HEK293 (cell line): ENCODE measurements around the gene SDC1.
A peak's percentile ranks its signal among the peaks of the same experiment; 100 is the strongest.

Source experiments
- FEZF1 ChIP-seq: fragments of 450-650 bp; formaldehyde crosslinking; IDR thresholded peaks from 2 replicates; pipeline ENCODE4 v1.5.1; 2016; ENCODE audit warnings: missing biosample characterization, missing genetic modification characterization
- GLI4 ChIP-seq: fragments of 450-650 bp; formaldehyde crosslinking; IDR thresholded peaks from 2 replicates; pipeline ENCODE4 v1.5.1; 2016; ENCODE audit warnings: missing biosample characterization, missing genetic modification characterization
- HOXA7 ChIP-seq: sonication (generic); formaldehyde crosslinking; IDR thresholded peaks from 2 replicates; pipeline ENCODE4 v1.8.1; 2022; ENCODE audit warnings: missing genetic modification reagents, borderline replicate concordance
- HOXD13 ChIP-seq: sonication (generic); formaldehyde crosslinking; IDR thresholded peaks from 2 replicates; pipeline ENCODE4 v1.8.0; 2022; ENCODE audit warnings: missing genetic modification reagents, borderline replicate concordance
- KLF9 ChIP-seq: fragments of 450-650 bp; formaldehyde crosslinking; IDR thresholded peaks from 2 replicates; pipeline ENCODE4 v1.5.1; 2016; ENCODE audit warnings: missing biosample characterization, missing genetic modification characterization, low read depth
- SALL2 ChIP-seq: fragments of 450-650 bp; formaldehyde crosslinking; IDR thresholded peaks from 2 replicates; pipeline ENCODE4 v1.5.0; 2017; ENCODE audit warnings: missing biosample characterization, mild to moderate bottlenecking, missing genetic modification characterization, borderline replicate concordance
- SP3 ChIP-seq: fragments of 450-650 bp; formaldehyde crosslinking; IDR thresholded peaks from 2 replicates; pipeline ENCODE4 v1.5.1; 2016; ENCODE audit warnings: missing biosample characterization, missing genetic modification characterization
- YY1 ChIP-seq: fragments of 450-650 bp; formaldehyde crosslinking; IDR thresholded peaks from 2 replicates; pipeline ENCODE4 v1.5.1; 2018; ENCODE audit warnings: missing biosample characterization, missing genetic modification characterization
- ZIC2 ChIP-seq: fragments of 450-650 bp; formaldehyde crosslinking; IDR thresholded peaks from 2 replicates; pipeline ENCODE4 v1.5.1; 2016; ENCODE audit warnings: missing biosample characterization, missing genetic modification characterization
- ZNF133 ChIP-seq: fragments of 450-650 bp; formaldehyde crosslinking; IDR thresholded peaks from 2 replicates; pipeline ENCODE4 v1.5.1; 2016; ENCODE audit warnings: missing biosample characterization, missing genetic modification characterization
- ZNF169 ChIP-seq: fragments of 450-650 bp; formaldehyde crosslinking; IDR thresholded peaks from 2 replicates; pipeline ENCODE4 v1.5.1; 2016; ENCODE audit warnings: missing biosample characterization, missing genetic modification characterization
- ZNF223 ChIP-seq: fragments of 450-650 bp; formaldehyde crosslinking; IDR thresholded peaks from 2 replicates; pipeline ENCODE4 v1.5.1; 2016; ENCODE audit warnings: missing biosample characterization, missing genetic modification characterization
- ZNF350 ChIP-seq: fragments of 450-650 bp; formaldehyde crosslinking; IDR thresholded peaks from 2 replicates; pipeline ENCODE4 v1.5.0; 2017; ENCODE audit warnings: missing biosample characterization, mild to moderate bottlenecking, missing genetic modification characterization
- ZNF37A ChIP-seq: fragments of 450-650 bp; IDR thresholded peaks from 2 replicates; pipeline ENCODE4 v1.5.1; 2018; ENCODE audit warnings: missing biosample characterization, missing genetic modification characterization
- ZNF391 ChIP-seq: fragments of 450-650 bp; formaldehyde crosslinking; IDR thresholded peaks from 2 replicates; pipeline ENCODE4 v1.5.1; 2016; ENCODE audit warnings: low read depth, missing biosample characterization, missing genetic modification characterization, borderline replicate concordance
- ZNF501 ChIP-seq: fragments of 450-650 bp; formaldehyde crosslinking; IDR thresholded peaks from 2 replicates; pipeline ENCODE4 v1.5.1; 2016; ENCODE audit warnings: missing biosample characterization, missing genetic modification characterization
- ZNF560 ChIP-seq: fragments of 450-650 bp; formaldehyde crosslinking; IDR thresholded peaks from 2 replicates; pipeline ENCODE4 v1.5.1; 2017; ENCODE audit warnings: missing biosample characterization, missing genetic modification characterization, borderline replicate concordance
- ZNF596 ChIP-seq: fragments of 450-650 bp; IDR thresholded peaks from 2 replicates; pipeline ENCODE4 v1.5.0; 2018; ENCODE audit warnings: missing biosample characterization, mild to moderate bottlenecking, missing genetic modification characterization, moderate library complexity
- ZNF624 ChIP-seq: fragments of 450-650 bp; formaldehyde crosslinking; IDR thresholded peaks from 2 replicates; pipeline ENCODE4 v1.5.1; 2017; ENCODE audit warnings: missing biosample characterization, missing genetic modification characterization
- ZNF626 ChIP-seq: fragments of 450-650 bp; sonication (Bioruptor Pico); formaldehyde crosslinking; IDR thresholded peaks from 2 replicates; pipeline ENCODE4 v1.5.1; 2018; ENCODE audit warnings: missing biosample characterization, missing genetic modification characterization, inconsistent platforms
- ZNF629 ChIP-seq: fragments of 450-650 bp; formaldehyde crosslinking; IDR thresholded peaks from 2 replicates; pipeline ENCODE4 v1.5.1; 2017; ENCODE audit warnings: missing biosample characterization, missing genetic modification characterization
- ZNF654 ChIP-seq: fragments of 450-650 bp; formaldehyde crosslinking; IDR thresholded peaks from 2 replicates; pipeline ENCODE4 v1.5.1; 2016; ENCODE audit warnings: low read depth, missing biosample characterization, missing genetic modification characterization
- ZNF791 ChIP-seq: fragments of 450-650 bp; formaldehyde crosslinking; IDR thresholded peaks from 2 replicates; pipeline ENCODE4 v1.5.1; 2016; ENCODE audit warnings: missing biosample characterization, missing genetic modification characterization
- TF ChIP-seq, protein P1 (sequence below): fragments of 450-650 bp; formaldehyde crosslinking; IDR thresholded peaks from 2 replicates; pipeline ENCODE4 v1.5.1; 2016; ENCODE audit warnings: missing biosample characterization, missing genetic modification characterization
- TF ChIP-seq, protein P2 (sequence below): fragments of 450-650 bp; formaldehyde crosslinking; IDR thresholded peaks from 2 replicates; pipeline ENCODE4 v1.5.1; 2017; ENCODE audit warnings: missing biosample characterization, mild to moderate bottlenecking, missing genetic modification characterization, moderate library complexity
- TF ChIP-seq, protein P3 (sequence below): fragments of 450-650 bp; formaldehyde crosslinking; IDR thresholded peaks from 2 replicates; pipeline ENCODE4 v1.5.1; 2016; ENCODE audit warnings: missing biosample characterization, missing genetic modification characterization
- TF ChIP-seq, protein P4 (sequence below): IDR thresholded peaks from 2 replicates; pipeline ENCODE4 v1.6.1; 2011; ENCODE audit warnings: mild to moderate bottlenecking, low read depth, low read length, borderline replicate concordance
- TF ChIP-seq, protein P5 (sequence below): fragments of 450-650 bp; formaldehyde crosslinking; IDR thresholded peaks from 2 replicates; pipeline ENCODE4 v1.5.1; 2017; ENCODE audit warnings: missing biosample characterization, missing genetic modification characterization

The SDC1 gene

DNA sequence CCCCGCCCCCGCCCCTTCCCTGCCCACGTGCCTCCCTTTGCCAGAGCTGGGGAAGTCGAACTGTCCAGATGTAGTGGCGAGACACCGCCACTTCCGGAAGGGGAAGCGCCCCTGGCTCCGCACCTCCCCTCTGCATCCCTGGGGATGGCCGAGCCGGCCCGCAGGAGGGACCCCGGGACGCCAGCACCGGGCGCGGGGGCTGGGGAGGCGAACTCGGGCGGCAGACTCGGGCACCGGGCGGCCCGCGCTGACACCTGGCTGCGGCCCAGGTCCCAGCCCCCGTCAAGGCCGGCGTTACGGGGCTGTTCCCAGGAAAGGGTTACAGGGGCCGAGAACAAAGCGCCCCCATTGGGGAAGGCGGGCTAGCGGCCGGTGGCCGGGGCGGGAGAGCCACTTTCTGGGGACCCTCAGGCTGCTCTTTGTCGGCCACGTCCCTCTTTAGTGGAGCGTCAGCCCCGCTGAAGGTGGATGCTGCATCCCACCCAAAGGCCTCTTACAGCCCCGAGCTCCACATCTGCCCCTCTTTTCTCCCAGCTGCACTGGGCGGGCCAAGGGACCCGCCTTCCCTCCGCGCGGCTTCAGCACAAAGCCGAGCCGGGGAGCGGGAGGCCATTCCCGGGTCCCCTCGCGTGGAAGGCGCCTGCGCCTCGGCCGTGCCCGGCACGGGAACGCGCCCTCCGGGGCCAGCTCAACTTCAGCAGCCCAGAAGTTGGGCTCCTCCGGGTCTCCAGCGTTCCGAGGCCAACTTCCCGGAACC lies 1.3 kb downstream of the SDC1 start (continued):
- TF ChIP-seq ZNF626 (tag by site-specific recombination) (no peak), ZNF169 (tag by site-specific recombination) (no peak), ZNF501 (0 out of 2 replicates have a peak, but pooled peaks have one; percentile 19), ZNF350 (no peak), ZNF654 (no peak), HOXD13 (CRISPR knock-in tag) (no peak), SP3 (tag by site-specific recombination) (no peak; the same call in 1 of the 2 replicates), KLF9 (tag by site-specific recombination) (peak; percentile 40; the same call in 1 of the 2 replicates), FEZF1 (tag by site-specific recombination) (no peak), ZNF133 (no peak), ZNF560 (tag by site-specific recombination) (no peak), SALL2 (tag by site-specific recombination) (no peak), ZNF37A (tag by site-specific recombination) (no peak), ZNF223 (no peak), YY1 (tag by site-specific recombination) (no peak), GLI4 (no peak), ZNF791 (tag by site-specific recombination) (no peak), ZNF391 (no peak), ZIC2 (tag by site-specific recombination) (no peak), ZNF629 (no peak), ZNF596 (tag by site-specific recombination) (no peak), ZNF624 (no peak), HOXA7 (no peak)
- TF ChIP-seq, protein P1, sequence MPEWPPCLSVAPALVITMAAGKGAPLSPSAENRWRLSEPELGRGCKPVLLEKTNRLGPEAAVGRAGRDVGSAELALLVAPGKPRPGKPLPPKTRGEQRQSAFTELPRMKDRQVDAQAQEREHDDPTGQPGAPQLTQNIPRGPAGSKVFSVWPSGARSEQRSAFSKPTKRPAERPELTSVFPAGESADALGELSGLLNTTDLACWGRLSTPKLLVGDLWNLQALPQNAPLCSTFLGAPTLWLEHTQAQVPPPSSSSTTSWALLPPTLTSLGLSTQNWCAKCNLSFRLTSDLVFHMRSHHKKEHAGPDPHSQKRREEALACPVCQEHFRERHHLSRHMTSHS (tag by site-specific recombination) = no peak
- TF ChIP-seq, protein P2, sequence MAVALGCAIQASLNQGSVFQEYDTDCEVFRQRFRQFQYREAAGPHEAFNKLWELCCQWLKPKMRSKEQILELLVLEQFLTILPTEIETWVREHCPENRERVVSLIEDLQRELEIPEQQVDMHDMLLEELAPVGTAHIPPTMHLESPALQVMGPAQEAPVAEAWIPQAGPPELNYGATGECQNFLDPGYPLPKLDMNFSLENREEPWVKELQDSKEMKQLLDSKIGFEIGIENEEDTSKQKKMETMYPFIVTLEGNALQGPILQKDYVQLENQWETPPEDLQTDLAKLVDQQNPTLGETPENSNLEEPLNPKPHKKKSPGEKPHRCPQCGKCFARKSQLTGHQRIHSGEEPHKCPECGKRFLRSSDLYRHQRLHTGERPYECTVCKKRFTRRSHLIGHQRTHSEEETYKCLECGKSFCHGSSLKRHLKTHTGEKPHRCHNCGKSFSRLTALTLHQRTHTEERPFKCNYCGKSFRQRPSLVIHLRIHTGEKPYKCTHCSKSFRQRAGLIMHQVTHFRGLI = 0 out of 2 replicates have a peak, but pooled peaks have one; percentile 47
- TF ChIP-seq, protein P3, sequence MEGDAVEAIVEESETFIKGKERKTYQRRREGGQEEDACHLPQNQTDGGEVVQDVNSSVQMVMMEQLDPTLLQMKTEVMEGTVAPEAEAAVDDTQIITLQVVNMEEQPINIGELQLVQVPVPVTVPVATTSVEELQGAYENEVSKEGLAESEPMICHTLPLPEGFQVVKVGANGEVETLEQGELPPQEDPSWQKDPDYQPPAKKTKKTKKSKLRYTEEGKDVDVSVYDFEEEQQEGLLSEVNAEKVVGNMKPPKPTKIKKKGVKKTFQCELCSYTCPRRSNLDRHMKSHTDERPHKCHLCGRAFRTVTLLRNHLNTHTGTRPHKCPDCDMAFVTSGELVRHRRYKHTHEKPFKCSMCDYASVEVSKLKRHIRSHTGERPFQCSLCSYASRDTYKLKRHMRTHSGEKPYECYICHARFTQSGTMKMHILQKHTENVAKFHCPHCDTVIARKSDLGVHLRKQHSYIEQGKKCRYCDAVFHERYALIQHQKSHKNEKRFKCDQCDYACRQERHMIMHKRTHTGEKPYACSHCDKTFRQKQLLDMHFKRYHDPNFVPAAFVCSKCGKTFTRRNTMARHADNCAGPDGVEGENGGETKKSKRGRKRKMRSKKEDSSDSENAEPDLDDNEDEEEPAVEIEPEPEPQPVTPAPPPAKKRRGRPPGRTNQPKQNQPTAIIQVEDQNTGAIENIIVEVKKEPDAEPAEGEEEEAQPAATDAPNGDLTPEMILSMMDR (tag by site-specific recombination) = peak; percentile 29; the same call in 1 of the 2 replicates
- TF ChIP-seq, protein P4, sequence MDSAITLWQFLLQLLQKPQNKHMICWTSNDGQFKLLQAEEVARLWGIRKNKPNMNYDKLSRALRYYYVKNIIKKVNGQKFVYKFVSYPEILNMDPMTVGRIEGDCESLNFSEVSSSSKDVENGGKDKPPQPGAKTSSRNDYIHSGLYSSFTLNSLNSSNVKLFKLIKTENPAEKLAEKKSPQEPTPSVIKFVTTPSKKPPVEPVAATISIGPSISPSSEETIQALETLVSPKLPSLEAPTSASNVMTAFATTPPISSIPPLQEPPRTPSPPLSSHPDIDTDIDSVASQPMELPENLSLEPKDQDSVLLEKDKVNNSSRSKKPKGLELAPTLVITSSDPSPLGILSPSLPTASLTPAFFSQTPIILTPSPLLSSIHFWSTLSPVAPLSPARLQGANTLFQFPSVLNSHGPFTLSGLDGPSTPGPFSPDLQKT = no peak
- TF ChIP-seq, protein P5, sequence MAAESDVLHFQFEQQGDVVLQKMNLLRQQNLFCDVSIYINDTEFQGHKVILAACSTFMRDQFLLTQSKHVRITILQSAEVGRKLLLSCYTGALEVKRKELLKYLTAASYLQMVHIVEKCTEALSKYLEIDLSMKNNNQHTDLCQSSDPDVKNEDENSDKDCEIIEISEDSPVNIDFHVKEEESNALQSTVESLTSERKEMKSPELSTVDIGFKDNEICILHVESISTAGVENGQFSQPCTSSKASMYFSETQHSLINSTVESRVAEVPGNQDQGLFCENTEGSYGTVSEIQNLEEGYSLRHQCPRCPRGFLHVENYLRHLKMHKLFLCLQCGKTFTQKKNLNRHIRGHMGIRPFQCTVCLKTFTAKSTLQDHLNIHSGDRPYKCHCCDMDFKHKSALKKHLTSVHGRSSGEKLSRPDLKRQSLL (tag by site-specific recombination) = no peak
